Heart left ventricle (tissue), 16 donors: ENCODE measurements around the gene CDH18. TPM values are rescaled to one million over a fixed set of nuclear protein-coding genes. Genes with fewer than 3 reads are reported as not detected.

Experiments used
- ATAC-seq, 4 donors: fragments of 200-7000 bp; cut with Tn5 transposase; one replicate each; pipeline ENCODE4 v1.9.1; 2020 to 2022; ENCODE audit warnings: moderate library complexity in 4 of 4, mild to moderate bottlenecking in 3 of 4, moderate number of reproducible peaks in 1 of 4
- DNase-seq, 5 donors: peaks; one replicate each; pipeline ENCODE4 v3.0.0-alpha.2; 2020
- H3K27ac ChIP-seq, 12 donors: fragments of 200-600 bp; sonication (generic) in 4 of 12; one replicate each; pipeline versions ENCODE4 v1.5.0 to v1.8.0; 2016 to 2022; ENCODE audit warnings: mild to moderate bottlenecking in 2 of 12
- H3K27me3 ChIP-seq, 9 donors: fragments of 200-600 bp; sonication (generic) in 2 of 9; one replicate each; pipeline versions ENCODE4 v1.5.1 to v1.8.0; 2016 to 2022; ENCODE audit warnings: mild to moderate bottlenecking in 3 of 9
- H3K36me3 ChIP-seq, 9 donors: fragments of 200-600 bp; sonication (generic) in 2 of 9; one replicate each; pipeline versions ENCODE4 v1.5.0 to v1.8.0; 2018 to 2022; ENCODE audit warnings: mild to moderate bottlenecking in 2 of 9
- H3K4me1 ChIP-seq, 12 donors: fragments of 200-600 bp; sonication (generic) in 4 of 12; one replicate each; pipeline versions ENCODE4 v1.5.0 to v1.8.0; 2016 to 2022; ENCODE audit warnings: mild to moderate bottlenecking in 3 of 12
- H3K4me3 ChIP-seq, 12 donors: fragments of 200-600 bp; sonication (generic) in 4 of 12; one replicate each; pipeline versions ENCODE4 v1.5.0 to v1.8.0; 2017 to 2022; ENCODE audit warnings: mild to moderate bottlenecking in 9 of 12, moderate library complexity in 4 of 12
- H3K9me3 ChIP-seq, 12 donors: fragments of 200-600 bp; sonication (generic) in 4 of 12; one replicate each; pipeline versions ENCODE4 v1.5.0 to v1.8.0; 2016 to 2022; ENCODE audit warnings: mild to moderate bottlenecking in 1 of 12
- POLR2A ChIP-seq, 2 donors: fragments of 450-650 bp; IDR thresholded peaks; one replicate each; pipeline ENCODE4 v1.6.1; 2017; ENCODE audit warnings: antibody characterized with exemption in 2 of 2, mild to moderate bottlenecking in 2 of 2, moderate library complexity in 2 of 2
- WGBS, 4 donors: extraction: QIAGEN DNeasy Blood & Tissue Kit in 2 of 4; methylation state at CpG; one replicate each; pipeline versions ENCODE4 v1.1.5 to v1.1.7; 2013 to 2018; 5-methylcytosine and 5-hydroxymethylcytosine counted together
- intact Hi-C, 10 donors: fragments of 100-400 bp; cut with DNase I; formaldehyde crosslinking; loops; one replicate each; pipeline versions ENCODE4 v1.11.1 to v1.14.2; 2022
- polyA plus RNA-seq, 2 donors: library from polyadenylated mRNA; stranded (reverse); fragments of 200-250 nt; gene quantifications; one replicate each; pipeline ENCODE4 v1.2.3, GENCODE V29; 2013
- total RNA-seq, 9 donors: library from RNA; depleted of rRNA in 2 of 9; stranded (reverse); fragments of >200 nt in 2 of 9; fragmentation: NEBNext Ultra II Directional in 3 of 9; extraction: Animal tissue kit (Norgen Biotek cat#: 25700) in 3 of 9; gene quantifications; one replicate each; pipeline versions ENCODE4 v1.1.0 to v1.2.4, GENCODE V29; 2016 to 2023
- TF ChIP-seq, protein P1 (sequence below), 12 donors: fragments of 200-600 bp; sonication (generic) in 4 of 12; IDR thresholded peaks; one replicate each; pipeline versions ENCODE4 v1.5.0 to v1.8.0; 2018 to 2022; ENCODE audit warnings: antibody characterized with exemption in 12 of 12, mild to moderate bottlenecking in 5 of 12
- donor health status: ischemic (EF 13 %, LVEDD 7.1; RV severe dilation, severe dysfunction).
- donor health status: healthy with polysubstance abuse.
- donor health status: DM: no; HTN: yes; CAD: no.
- donor health status: DM: no; HTN: no; CAD: no.
- donor health status: ischemic (EF 25% LVEDD 6.9; RV normal size, moderate dysfunction).
- donor health status: ischemic (EF 25% LVEDD 5.7; RV mildly dilated, moderate dysfunction).
- donor health status: healthy.
- donor health status: DM: yes; HTN: yes; CAD: no.
- donor health status: ischemic (EF 35%, LVEDD 5.7; RV mildly dilated, moderate dysfunction).
- donor health status: nonischemic (EF 11% LVEDD 7.7; RV severe dilation, severe dysfunction).
- donor health status: DM: yes; HTN: yes; CAD: no.
- donor health status: PGD.
- donor health status: ischemic (EF 29% LVEDD 5.4; RV normal size, mild dysfunction).
- donor health status: nonischemic (EF 23%, LVEDD 6.1; RV moderate dilation, normal function).

The CDH18 gene
- total and polyA plus RNA-seq, 11 donors: 0.75 TPM; not detected in 10

DNA sequence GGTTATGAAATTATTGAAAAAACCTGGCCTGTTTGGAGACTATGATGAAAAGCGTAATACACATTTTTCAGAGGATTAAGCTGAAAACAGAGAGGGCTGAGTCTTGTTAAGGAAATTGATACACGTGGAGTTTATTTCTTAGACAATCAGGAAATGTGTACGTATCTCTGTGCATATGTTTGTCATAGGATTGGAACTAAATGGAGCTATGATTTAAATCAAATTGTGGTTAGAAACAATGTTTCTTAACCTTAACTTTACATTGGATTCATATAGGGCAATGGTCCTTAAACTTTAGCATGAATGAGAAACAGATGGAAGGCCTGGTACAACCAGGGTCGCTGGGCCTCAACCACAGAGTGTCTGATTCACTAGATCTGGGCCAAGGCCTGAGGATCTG, 451.6 kb downstream of the CDH18 start:
- Histone ChIP-seq H3K4me1 (no peaks in the 10 kb centered on the region), H3K27me3 (no peaks in the 10 kb centered on the region), H3K9me3 (peaks cover 0 to 6% (median 0%) of the 10 kb centered on the region in 12 donors), H3K27ac (no peak overlapping the region), H3K36me3 (no peaks in the 10 kb centered on the region), H3K4me3 (no peak overlapping the region)
- intact Hi-C loops: no loop called here
- TF ChIP-seq, protein P1, sequence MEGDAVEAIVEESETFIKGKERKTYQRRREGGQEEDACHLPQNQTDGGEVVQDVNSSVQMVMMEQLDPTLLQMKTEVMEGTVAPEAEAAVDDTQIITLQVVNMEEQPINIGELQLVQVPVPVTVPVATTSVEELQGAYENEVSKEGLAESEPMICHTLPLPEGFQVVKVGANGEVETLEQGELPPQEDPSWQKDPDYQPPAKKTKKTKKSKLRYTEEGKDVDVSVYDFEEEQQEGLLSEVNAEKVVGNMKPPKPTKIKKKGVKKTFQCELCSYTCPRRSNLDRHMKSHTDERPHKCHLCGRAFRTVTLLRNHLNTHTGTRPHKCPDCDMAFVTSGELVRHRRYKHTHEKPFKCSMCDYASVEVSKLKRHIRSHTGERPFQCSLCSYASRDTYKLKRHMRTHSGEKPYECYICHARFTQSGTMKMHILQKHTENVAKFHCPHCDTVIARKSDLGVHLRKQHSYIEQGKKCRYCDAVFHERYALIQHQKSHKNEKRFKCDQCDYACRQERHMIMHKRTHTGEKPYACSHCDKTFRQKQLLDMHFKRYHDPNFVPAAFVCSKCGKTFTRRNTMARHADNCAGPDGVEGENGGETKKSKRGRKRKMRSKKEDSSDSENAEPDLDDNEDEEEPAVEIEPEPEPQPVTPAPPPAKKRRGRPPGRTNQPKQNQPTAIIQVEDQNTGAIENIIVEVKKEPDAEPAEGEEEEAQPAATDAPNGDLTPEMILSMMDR (IDR thresholded peaks at IDR 0.05): no peak
- no peak for TF ChIP-seq POLR2A (IDR thresholded peaks at IDR 0.05)
- DNase-seq (no peak), ATAC-seq (no peak)
- 76 to 87% (median 79%) methylated on average over 4 of the region's 4 CpGs for WGBS, 4 donors

DNA sequence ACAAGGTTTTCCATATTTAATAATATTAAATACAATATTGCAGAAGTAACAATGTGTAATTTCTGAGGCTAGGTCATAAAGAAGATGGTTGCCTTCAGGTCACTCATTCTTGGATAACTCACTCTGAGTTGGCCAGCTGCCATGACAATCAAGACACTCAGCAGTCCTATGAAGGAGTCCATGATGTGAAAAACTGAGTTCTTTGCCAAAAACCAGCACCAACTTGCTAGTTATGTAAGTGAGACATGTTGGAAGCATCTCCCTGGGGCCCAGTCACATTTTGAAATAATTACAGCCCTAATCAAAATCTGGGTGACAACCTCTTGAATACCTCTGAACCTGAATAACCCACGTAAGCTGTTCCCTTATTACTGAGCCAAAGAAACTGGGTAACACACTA, 453.2 kb downstream of the CDH18 start:
- H3K27ac ChIP-seq: no peak overlapping the region
- TF ChIP-seq, protein P1 (IDR thresholded peaks at IDR 0.05): no peak
- no peak for TF ChIP-seq POLR2A (IDR thresholded peaks at IDR 0.05)
- H3K27me3 ChIP-seq: no peaks in the 10 kb centered on the region
- DNase-seq (no peak), ATAC-seq (no peak)
- H3K4me1 ChIP-seq: no peaks in the 10 kb centered on the region
- no peak overlapping the region for H3K4me3 ChIP-seq
- peaks cover 0 to 6% (median 0%) of the 10 kb centered on the region in 12 donors for H3K9me3 ChIP-seq
- 76 to 97% (median 85%) methylated on average over 1 of the region's 1 CpG for WGBS, 4 donors
- H3K36me3 ChIP-seq: no peaks in the 10 kb centered on the region
- intact Hi-C loops: no loop called here

DNA sequence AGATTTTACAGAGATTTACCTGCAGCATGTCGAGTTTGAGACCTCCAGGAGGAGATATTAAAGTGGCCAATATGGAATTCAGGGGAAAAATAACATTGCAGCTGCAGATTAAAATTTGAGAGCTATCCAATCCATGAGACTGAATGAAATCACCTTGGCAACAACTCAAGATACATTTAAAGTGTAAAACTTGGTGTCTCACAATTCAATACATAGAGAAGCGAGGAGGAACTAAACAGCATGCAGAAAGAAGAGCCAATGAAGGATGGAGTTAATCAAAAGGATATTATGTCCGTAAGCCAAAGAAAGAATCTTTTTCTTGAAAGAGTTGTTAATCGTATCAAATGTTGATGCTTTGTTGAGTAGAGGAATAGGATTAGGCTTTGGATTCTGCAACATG, 455.1 kb downstream of the CDH18 start:
- DNase-seq: no peak
- WGBS, 4 donors: 60 to 65% (median 62%) methylated on average over 4 of the region's 4 CpGs
- no peaks in the 10 kb centered on the region for H3K9me3 ChIP-seq
- intact Hi-C loops: no loop called here
- no peaks in the 10 kb centered on the region for H3K27me3 ChIP-seq
- no peaks in the 10 kb centered on the region for H3K36me3 ChIP-seq
- no peaks in the 10 kb centered on the region for H3K4me1 ChIP-seq
- no peak overlapping the region for H3K4me3 ChIP-seq
- no peak for ATAC-seq
- TF ChIP-seq, protein P1 (IDR thresholded peaks at IDR 0.05): no peak
- no peak for TF ChIP-seq POLR2A (IDR thresholded peaks at IDR 0.05)
- H3K27ac ChIP-seq: no peak overlapping the region

DNA sequence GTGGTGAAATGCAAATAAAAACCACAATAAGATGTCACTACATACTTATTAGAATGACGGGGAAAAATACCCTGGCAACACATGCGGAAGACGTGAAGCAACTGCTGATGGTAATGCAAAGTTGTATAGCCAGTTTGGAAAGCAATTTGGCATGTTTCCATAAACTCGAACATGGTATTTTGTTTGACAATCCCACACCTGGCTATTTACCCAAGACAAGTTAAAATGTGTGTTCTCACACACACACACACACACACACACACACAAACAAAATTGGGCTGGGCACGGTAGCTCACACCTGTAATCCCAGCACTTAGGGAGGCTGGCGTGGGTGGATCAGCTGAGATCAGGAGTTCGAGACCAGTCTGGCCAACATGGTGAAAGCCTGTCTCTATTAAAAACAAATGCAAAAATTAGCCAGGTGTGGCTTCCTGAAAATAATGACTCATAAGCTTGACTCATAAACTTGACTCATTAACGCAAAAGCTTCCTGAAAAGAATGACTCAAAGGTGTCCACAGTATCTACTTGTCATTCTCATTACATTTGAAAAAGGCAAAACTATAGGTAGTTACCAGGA, 456.5 kb downstream of the CDH18 start:
- no peak overlapping the region for H3K4me3 ChIP-seq
- no peaks in the 10 kb centered on the region for H3K4me1 ChIP-seq
- TF ChIP-seq POLR2A (IDR thresholded peaks at IDR 0.05): no peak
- TF ChIP-seq, protein P1 (IDR thresholded peaks at IDR 0.05): no peak
- DNase-seq (no peak), ATAC-seq (no peak)
- WGBS, 4 donors: 80 to 86% (median 85%) methylated on average over 8 of the region's 8 CpGs
- H3K9me3 ChIP-seq: no peaks in the 10 kb centered on the region
- no peak overlapping the region for H3K27ac ChIP-seq
- intact Hi-C loops: no loop called here
- H3K36me3 ChIP-seq: no peaks in the 10 kb centered on the region
- H3K27me3 ChIP-seq: no peaks in the 10 kb centered on the region
